Body of pancreas (tissue), 4 donors: Measurements from ENCODE around the gene DPYD.

Experiments
- POLR2A ChIP-seq, 3 donors: fragments of 450-650 bp; IDR thresholded peaks; one replicate each; pipeline ENCODE4 v1.6.1; 2016; ENCODE audit warnings: antibody characterized with exemption in 3 of 3, mild to moderate bottlenecking in 2 of 3
- TF ChIP-seq, protein P1 (sequence below), 7 experiments: fragments of 450-650 bp in 4 of 7; fragments of 200-600 bp in 3 of 7; sonication (generic) in 3 of 7; IDR thresholded peaks; one replicate each; pipeline ENCODE4 v1.5.1; 2016 to 2019; ENCODE audit warnings: antibody characterized with exemption in 7 of 7

DNA sequence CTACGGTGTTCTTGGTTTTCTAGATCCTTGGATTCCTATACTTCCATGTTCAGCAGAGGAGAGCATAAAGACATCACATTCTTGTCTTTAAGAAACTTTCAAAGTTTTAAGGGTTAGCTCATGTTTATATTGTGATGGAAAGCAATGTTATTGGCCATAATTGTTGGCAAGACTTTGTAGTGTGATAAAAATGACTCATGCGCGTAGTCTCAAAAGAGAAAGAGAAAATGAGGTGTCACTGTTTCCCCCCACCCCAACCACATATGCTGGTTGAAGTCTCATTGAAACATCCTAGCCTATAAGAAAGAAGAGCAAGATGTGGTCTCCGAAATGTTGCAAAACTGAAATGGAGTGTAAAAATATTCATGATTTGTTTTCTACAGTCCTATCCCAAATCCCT lies 850.5 kb downstream of the DPYD start:
- TF ChIP-seq, protein P1, sequence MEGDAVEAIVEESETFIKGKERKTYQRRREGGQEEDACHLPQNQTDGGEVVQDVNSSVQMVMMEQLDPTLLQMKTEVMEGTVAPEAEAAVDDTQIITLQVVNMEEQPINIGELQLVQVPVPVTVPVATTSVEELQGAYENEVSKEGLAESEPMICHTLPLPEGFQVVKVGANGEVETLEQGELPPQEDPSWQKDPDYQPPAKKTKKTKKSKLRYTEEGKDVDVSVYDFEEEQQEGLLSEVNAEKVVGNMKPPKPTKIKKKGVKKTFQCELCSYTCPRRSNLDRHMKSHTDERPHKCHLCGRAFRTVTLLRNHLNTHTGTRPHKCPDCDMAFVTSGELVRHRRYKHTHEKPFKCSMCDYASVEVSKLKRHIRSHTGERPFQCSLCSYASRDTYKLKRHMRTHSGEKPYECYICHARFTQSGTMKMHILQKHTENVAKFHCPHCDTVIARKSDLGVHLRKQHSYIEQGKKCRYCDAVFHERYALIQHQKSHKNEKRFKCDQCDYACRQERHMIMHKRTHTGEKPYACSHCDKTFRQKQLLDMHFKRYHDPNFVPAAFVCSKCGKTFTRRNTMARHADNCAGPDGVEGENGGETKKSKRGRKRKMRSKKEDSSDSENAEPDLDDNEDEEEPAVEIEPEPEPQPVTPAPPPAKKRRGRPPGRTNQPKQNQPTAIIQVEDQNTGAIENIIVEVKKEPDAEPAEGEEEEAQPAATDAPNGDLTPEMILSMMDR (IDR thresholded peaks at IDR 0.05): no peak
- no peak for TF ChIP-seq POLR2A (IDR thresholded peaks at IDR 0.05)
